HG03039 (cell line): ENCODE measurements around the gene ZSCAN10.
"Not testable (repeated sequence)": the region's sequence is repeated elsewhere in the genome, so short reads cannot be mapped to it uniquely, and the experiment has no call there.

ENCODE experiments used
- ATAC-seq: cut with Tn5 transposase; IDR thresholded peaks from one replicate; pipeline ENCODE4 v1.9.1; 2021; ENCODE audit warnings: mild to moderate bottlenecking, moderate library complexity; ENCODE audit not compliant: unreplicated experiment

ZSCAN10 gene

DNA sequence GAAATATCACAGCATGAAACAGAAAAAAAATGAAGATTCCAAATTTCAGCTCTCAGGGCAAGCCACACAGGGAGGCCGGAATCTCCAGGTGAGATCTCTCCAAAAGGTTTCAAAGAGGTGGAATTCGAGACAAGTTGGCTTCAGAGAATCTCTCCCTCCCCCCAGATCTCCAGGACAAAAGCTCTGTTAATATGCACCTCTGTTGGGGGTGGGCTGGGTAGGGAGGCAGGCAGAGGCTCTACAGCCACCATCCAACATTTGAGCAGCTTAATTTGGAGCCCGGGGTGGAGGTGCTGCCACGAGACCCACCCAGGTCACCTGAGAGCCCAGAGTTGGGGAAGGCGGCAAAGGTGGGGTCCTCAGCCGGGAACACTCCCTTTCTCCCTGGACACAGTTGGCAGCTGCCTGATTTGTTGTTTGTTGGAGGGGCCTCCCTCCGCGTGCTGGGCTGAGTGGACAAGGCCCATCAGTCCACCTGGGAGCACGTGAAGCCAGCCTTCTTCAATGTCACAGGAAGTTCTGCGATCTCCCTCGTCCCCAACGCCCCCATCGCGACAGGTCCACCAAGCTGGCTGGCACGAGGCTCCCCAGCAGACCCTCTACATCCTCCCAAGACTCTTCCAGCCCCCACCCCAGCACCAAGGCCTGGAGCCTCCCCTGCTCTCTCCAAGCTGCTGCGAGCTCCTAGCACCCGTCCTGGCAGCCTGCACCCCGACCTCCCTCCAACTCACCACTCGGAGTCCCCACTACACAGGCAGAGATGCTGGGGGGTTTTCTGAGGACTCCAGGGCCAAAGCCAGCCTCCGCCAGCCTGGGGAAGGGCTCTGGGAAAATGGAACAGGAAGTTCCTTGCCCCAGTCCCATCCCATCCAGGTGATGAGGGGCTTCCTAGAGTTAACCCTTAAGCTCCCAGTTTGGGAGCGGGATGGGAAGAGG is at the start of gene ZSCAN10:
Gene ZSCAN10, minus strand, starts transcription at position 836 of the 936 bp plus-strand sequence. CDS start 6,357 bp downstream, outside the sequence.
- ATAC-seq = no peak

DNA sequence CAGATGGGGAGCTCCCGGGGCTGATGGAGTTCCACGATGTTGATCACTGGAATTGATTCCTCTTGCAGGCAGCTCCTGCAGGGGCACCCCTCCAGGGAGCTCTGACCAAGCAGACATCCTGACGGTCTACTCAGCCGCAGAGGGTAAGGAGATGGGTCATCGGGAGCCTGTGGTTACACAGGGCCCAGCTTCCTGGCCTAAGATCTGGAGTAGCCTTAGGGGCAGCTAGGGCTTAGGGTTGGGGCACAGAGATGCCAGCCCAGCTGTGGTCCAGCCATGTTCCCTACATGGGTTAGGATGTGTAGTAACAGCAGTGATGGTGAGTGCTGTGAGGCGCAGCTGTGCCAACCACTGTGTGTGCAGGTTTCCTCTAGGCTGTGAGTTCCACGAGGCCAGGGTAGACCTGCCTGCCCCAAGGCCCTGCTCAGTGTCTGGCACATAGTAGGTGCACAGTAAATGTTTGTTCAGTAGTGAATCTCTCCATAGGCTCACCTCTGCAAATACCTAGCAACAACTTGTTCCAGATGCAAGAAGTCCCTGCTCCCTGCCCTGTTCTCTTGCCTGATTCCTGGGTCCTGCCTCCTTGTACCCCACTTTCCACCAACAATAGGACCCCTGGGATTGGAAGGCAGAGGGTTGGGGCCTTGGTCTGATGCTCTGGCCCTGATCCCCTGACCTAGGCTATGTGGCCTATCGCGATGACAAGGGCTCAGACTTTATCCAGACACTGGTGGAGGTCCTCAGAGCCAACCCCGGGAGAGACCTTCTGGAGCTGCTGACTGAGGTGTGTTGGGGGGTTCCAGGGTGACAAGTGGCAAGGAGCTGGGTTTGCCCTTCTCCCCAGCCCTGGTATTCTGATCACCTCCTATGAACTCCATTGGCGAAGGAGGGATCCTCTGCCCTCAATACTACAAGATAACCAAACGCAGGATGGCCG is 49.4 kb upstream of the ZSCAN10 start:
- ATAC-seq = no peak

DNA sequence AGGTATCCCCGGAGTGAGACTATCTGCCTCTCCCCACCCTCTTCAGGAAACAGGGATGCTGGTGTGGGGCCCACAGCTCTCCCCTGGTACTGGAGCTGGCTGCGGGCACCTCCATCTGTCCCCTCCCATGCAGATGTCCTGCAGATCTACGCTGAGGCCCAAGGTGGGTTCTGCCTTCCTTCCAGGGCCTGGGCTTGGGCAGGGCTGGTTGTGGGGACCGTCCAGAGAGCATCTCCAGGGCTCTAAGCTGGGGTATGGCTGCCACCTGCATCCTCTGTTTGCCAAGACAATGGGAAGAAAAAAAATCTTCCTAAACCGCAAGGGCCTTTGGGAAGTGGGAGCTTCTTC is 48.6 kb upstream of the ZSCAN10 start:
- ATAC-seq = no peak

DNA sequence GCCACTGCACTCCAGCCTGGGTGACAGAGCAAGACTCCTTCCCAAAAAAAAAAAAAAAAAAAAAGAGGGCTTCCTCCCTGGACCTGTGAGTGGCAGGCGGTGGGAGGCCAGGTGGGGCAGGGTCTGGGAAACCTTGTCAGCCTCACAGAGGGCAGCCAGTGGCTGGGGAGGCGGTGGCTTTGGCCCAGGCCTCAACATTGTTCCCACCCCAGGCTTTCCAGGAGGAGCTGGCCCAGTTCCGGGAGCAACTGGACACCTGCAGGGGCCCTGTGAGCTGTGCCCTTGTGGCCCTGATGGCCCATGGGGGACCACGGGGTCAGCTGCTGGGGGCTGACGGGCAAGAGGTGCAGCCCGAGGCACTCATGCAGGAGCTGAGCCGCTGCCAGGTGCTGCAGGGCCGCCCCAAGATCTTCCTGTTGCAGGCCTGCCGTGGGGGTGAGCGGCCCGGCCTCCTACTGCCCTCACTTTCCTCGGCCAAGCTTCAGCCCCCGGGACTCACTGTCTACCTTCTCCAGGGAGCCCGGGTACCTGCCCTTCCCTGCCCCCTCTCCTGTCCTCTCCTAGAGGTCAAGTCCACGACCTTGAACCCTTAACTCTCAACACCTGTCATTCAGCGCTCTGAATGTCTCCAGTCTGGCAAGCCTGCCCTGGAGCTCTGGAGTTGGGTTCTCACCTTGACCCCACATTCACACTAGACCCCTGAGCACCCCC is 48.1 kb upstream of the ZSCAN10 start:
- ATAC-seq = no peak

DNA sequence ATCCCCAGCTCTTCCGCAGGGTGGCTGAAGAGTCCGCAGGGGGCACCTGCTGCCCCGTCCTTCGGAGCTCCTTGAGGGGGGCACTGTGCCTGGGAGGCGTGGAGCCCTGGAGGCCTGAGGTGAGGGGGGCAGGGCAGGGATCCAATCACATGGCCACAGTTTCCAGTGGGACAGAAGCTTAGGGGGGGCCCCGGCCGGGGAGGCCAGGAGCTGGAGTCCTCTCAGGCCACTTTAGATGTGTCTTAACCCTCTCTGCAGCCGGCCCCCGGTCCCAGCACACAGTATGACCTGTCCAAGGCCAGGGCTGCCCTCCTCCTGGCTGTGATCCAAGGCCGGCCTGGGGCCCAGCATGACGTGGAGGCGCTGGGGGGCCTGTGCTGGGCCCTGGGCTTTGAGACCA is 46.6 kb upstream of the ZSCAN10 start:
- no peak for ATAC-seq

DNA sequence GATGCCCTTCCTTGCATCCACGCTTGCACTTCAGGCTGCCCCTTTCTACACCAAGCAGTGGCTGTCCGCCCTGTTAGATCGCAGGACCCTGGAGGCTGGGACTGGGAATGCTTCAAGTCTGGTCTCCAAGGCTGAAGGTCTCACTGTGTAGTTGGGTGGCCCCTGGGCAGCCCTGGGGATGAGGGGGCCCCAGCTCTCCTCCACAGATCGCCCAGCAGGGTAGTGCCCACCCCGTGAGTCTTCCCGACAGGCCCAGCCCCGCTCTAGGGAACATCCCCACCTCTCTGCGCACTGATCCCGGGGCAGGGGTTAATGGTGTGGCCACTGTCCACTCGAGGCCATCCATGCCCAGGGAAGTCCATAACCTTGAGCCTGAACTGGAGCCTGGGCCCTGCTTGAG is 46.1 kb upstream of the ZSCAN10 start:
- no peak for ATAC-seq

DNA sequence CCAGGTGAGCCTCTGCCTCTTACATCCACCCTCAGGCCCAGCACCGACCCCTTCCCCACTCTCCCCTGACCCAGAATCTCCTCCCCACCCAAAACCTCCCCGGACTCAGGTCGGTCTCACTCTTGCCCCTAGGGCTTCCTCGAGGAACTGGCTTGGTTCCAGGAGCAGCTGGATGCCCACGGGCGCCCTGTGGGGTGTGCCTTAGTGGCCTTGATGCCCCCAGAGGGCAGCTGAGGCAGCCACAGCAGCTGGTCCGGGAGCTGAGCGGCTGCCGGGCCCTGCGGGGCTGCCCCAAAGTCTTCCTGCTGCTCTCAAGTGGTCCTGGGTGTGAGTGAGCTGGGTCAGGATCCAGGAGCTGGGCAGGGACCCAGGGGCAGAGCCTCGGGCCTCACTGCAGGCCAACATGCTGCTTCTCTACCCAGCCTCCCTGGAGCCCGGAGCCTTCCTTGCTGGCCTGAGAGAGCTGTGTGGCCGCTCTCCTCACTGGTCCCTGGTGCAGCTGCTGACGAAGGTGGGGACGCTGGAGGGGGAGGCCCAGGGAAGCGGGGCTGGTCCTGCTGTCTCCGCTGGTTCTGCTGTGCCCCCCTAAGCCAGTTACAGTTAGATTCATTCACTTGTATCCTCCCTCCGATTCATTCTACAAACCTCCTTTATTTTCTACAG is 45.4 kb upstream of the ZSCAN10 start:
- no peak for ATAC-seq

DNA sequence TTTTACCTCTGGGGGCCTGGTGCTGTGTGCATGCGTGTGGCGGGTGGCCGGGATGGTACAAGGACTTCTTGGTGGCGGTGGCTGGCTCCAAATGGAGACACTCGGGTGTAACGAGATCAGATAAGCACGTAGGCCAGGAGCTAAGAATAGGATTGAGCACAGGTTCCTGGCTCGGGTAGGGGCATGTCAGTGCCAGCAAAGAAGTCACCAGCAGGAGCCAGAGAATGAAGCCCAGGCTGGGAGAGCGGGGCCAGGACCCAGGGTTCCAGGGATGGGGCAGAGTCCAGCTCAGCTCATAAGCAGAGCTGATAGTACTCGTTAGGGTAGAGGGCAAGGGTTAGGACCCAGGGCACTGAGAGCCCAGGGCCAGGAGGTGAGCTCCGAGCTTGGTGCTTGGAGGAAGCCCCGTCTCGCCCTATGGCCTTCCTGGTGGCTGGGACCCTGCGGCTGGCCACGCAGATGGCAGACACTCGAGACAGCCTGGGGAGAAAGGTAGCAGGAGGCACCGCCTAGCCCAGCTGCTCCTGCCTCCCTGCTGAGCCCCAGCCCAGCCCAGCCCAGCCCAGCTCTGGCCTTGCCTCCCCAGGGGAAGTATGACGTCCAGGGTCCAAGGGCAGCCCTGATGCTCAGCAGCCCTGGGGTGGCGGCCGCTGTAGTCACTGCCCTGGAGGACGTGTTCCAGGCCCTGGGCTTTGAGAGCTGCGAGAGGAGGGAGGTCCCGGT is 44.7 kb upstream of the ZSCAN10 start:
- ATAC-seq = no peak

DNA sequence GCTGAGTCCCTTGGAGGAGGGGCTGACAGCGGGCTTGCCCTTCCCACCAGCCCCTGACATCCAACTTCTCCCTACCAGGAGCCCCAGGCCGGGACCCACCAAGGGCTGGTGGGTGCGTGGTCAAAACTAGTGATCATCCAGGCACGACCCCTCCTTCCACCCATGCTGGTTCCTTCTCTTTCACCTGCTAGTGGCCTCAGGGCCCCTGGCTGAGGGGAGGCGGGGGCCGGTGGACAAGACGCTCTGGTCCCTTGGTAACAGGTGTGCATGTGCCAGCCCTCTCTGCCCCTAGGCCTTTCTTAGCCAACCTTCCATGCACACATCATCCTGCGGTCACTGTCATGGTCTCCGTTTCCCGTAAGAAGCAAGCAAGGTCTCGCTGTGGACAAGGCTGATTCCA is 44.1 kb upstream of the ZSCAN10 start:
- no peak for ATAC-seq

DNA sequence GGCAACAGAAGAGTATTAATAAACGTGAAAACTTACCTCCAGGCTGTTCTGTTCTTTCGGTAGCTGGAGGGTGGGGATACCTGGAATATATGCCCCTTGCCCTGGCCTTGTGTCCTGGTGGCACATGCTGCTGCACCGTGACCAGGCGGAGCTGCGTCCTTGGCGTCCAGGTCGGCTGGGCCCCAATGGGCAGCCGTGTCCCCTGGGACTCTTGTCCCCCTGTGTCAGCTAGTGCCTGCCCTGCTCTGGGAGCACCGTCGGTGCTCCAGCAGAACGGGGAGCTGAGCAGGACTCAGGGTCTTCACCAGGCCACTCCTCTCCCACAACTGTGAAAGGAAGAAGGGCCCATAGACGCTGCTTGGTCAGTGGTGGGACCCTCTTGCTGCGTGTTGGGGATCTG is 43.7 kb upstream of the ZSCAN10 start:
- ATAC-seq = no peak

DNA sequence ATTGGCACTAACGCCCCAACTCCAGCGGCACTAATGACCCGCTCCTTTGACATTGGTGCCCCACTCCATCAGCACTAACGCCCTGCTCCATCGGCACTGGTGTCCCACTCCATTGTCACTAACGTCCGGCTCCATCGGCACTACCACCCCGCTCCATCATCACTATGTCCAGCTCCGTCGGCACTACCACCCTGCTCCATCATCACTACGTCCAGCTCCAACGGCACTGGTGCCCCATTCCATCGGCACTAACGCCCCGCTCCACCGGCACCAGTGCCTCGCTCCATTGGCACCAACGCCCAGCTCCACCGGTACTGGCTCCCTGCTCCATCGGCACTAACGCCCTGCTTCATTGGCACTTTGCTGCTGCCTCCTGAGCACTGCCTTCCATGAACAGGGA is 43.2 kb upstream of the ZSCAN10 start:
- ATAC-seq = no peak

DNA sequence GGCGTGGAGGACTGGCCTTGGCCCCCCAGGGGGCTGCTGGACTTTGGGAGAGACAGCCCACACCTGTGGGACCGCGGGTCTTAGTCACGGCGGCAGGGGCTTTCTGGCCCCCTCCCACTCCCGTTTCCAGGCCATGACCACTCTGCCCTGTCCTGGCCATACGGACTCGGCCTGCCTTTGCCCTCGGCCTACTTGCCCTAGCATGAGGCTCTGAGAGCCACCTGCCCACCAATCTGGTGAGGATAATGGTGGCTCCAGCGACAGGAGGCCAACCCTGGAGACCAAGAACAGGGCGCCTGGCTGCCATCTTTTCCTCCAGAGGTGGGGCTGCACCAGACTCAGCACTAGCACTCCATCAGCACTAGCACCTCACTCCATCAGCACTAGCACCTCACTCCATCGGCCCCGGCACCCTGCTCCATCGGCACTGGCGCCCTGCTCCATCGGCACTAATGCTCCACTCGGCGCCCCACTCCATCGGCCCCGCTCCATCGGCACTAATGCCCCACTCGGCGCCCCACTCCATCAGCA is 42.8 kb upstream of the ZSCAN10 start:
- ATAC-seq = no peak

DNA sequence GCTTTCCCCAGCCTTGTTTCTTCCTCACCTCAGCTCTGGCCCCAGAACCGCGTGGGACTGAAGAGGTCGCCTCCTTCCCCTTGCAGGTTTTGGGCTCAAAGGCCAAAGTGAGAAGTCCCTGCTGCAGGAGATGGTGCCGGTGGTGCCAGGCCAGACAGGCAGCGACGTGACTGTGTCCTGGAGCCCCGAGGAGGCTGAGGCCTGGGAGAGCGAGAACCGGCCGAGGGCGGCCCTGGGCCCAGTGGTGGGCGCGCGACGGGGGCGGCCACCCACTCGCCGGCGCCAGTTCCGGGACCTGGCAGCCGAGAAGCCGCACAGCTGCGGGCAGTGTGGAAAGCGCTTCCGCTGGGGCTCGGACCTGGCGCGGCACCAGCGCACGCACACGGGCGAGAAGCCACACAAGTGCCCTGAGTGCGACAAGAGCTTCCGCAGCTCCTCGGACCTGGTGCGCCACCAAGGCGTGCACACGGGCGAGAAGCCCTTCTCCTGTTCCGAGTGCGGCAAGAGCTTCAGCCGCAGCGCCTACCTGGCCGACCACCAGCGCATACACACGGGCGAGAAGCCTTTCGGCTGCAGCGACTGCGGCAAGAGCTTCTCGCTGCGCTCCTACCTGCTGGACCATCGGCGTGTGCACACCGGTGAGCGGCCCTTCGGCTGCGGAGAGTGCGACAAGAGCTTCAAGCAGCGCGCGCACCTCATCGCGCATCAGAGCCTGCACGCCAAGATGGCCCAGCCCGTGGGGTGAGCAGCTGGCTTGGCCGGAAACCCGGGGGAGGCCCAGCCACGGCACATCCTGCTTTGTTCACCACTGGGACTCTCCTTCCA is 41.7 kb upstream of the ZSCAN10 start:
- no peak for ATAC-seq

DNA sequence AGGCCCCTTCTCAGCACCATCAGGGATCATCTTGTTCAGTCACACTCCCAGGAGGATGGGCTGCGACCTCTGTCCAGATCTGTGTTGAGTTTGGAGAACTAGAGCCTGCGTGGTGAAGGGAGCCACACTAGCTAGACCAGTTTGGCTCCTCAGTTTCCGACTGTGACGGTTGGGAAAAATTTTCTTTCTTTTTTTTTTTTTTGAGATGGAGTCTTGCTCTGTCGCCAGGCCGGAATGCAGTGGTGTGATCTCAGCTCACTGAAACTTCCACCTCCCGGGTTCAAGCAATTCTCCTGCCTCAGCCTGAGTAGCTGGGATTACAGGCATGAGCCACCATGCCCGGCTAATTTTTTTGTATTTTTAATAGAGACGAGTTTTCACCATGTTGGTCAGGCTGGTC is 40.5 kb upstream of the ZSCAN10 start:
- not testable (repeated sequence) for ATAC-seq

DNA sequence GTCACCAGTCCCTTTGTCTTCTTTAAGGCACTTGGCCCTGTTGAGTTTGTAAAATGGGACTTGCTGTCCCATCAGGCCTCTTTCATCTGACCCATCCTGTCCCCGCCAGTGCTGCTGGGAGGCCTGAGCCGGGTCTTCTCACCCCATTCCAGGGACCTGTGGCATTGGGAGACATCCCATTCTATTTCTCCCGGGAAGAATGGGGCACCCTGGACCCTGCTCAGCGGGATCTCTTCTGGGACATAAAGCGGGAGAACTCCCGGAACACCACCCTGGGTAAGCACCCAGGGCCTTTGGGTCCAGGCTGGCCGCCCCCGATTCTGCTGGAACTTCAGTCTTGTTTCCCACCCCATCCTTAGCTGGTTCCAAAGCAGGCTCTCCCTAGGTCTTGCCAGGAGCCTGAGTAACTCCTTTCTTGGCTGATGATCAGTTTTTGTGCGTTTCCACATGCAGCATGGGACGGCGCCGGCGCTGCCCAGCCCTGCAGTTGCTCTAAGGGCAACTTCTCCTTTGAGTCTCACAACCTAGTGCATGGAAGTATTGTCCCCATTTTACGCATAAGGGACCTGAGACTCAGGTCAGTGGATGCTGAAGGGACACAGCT is 39.8 kb upstream of the ZSCAN10 start:
- ATAC-seq = no peak

DNA sequence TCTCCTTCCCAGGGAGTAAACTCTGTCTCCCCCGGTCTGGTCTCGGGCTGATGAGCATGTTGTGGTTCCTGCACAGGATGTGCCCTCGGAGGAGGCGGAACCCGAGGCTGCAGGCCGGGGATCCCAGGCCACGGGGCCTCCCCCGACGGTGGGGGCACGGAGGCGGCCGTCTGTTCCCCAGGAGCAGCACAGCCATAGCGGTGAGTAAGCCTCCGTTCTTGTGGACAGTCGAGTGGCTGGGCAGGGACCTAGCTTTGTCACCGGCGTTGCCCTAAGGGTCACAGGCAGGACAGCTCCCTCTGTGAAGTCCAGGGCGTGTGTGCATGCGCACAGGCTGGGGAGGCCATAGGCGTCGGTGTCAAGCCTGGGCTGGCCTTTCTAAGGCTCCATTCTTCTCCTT is 39.2 kb upstream of the ZSCAN10 start:
- ATAC-seq = no peak

DNA sequence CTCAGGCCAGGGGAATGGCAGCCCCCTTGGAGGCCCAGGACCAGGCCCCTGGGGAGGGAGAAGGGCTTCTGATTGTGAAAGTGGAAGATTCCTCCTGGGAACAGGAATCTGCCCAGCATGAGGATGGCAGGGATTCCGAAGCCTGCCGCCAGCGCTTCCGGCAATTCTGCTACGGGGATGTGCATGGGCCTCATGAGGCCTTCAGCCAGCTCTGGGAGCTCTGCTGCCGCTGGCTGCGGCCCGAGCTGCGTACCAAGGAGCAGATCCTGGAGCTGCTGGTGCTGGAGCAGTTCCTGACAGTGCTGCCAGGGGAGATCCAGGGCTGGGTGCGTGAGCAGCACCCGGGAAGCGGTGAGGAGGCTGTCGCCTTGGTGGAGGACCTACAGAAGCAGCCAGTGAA is 38.2 kb upstream of the ZSCAN10 start:
- no peak for ATAC-seq

DNA sequence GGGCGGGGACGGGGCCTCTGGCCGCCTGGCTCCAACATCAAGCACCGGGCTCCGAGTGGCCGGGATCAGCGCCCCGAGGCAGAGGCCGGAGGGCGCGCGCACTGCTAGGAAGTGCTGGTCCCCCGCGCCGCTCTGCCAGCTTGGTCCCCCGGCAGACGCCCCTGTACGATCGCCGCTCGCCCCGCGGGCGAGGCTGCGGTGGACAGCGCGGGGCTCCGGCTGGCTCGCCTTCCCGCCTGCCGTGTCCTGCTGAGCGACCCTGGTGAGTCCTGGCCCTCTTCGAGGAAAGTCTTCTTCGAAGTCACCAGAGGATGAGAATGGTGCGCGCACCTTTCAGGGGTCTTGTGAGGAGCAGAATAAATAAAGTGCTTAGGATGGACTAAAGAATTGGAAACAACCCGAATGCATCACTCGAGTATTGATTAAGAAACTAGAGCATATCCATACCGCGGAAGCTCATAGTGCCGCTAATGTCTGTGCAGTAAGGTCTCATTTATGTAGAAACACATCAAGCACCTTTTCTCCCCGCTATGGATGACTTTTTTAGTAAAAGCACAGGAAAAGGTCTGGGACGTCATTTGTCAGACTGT is 36.1 kb upstream of the ZSCAN10 start:
- ATAC-seq = no peak
